K562 (cell line): Measurements from ENCODE around the gene PHLDB2. TPM values are rescaled to one million over a fixed set of nuclear protein-coding genes. Genes with fewer than 3 reads are reported as not detected.

Source experiments
- ATAC-seq: fragments of 200-7000 bp; cut with Tn5 transposase; 3 replicates; pipeline ENCODE4 v1.9.1; 2020; ENCODE audit warnings: moderate library complexity
- BruUV-seq: library from RNA; stranded (reverse); fragments of 400-500 nt; replicated peaks from 2 replicates; lab custom pipeline; 2021; lab: Mats Ljungman, UMichigan
- CTCF ChIA-PET: fragments of 300-600 bp; formaldehyde crosslinking; extraction: SDS; loops from one replicate; lab custom pipeline; 2021; ENCODE audit warnings: low intra/inter-chr PET ratio; lab: Yijun Ruan, JAX
- POLR2A ChIA-PET: fragments of 300-600, 350-650 bp; sonication (Branson Sonifier 250); formaldehyde crosslinking; extraction: SDS; loops from one replicate; lab custom pipeline; 2021; ENCODE audit warnings: antibody characterized with exemption, inconsistent platforms; lab: Yijun Ruan, JAX
- DNase-seq, 4 experiments: peaks; one replicate each; pipeline versions ENCODE4 v3.0.0 to v3.0.0-alpha.2; 2011 to 2018; ENCODE audit warnings: low spot score in 3 of 4, mixed read lengths in 3 of 4; ENCODE audit errors: extremely low read depth in 1 of 4
- FAIRE-seq: peaks from 2 replicates; lab custom pipeline; 2011; peaks lifted over from hg19 to GRCh38; lab: Jason Lieb, UNC
- H2AFZ ChIP-seq: 2 replicates; pipeline ENCODE4 v1.6.0; 2011; ENCODE audit warnings: low read depth, low read length, control low read depth, inconsistent platforms
- H3K27ac ChIP-seq: fragments of 200-600 bp; 3 replicates; pipeline ENCODE4 v1.8.0; 2011; ENCODE audit warnings: low read depth, mild to moderate bottlenecking, control low read depth, inconsistent platforms, low read length, moderate library complexity, mixed read lengths; ENCODE audit errors: extremely low read depth
- H3K27me3 ChIP-seq, 2 experiments: fragments of 300-600 bp in 1 of 2; 2 replicates in 1 of 2; 3 replicates in 1 of 2; pipeline versions ENCODE4 v1.6.0 to v1.8.0; 2011; ENCODE audit warnings: inconsistent platforms in 2 of 2, low read length in 2 of 2, mild to moderate bottlenecking in 1 of 2, mixed read lengths in 1 of 2, moderate library complexity in 1 of 2; ENCODE audit not compliant: control insufficient read depth in 2 of 2, insufficient read depth in 2 of 2
- H3K36me3 ChIP-seq: fragments of 300-600 bp; 3 replicates; pipeline ENCODE4 v1.8.0; 2011; ENCODE audit warnings: mild to moderate bottlenecking, low read length, inconsistent platforms; ENCODE audit not compliant: control insufficient read depth, insufficient read depth
- H3K4me1 ChIP-seq, 2 experiments: fragments of 200-600 bp in 1 of 2; replicated peaks in 1 of 2; 2 replicates in 1 of 2; 3 replicates in 1 of 2; pipeline versions ENCODE4 v1.5.1 to v1.8.0; 2011; ENCODE audit warnings: inconsistent platforms in 2 of 2, low read length in 2 of 2, mild to moderate bottlenecking in 1 of 2, mixed read lengths in 1 of 2, moderate library complexity in 1 of 2; ENCODE audit not compliant: control insufficient read depth in 2 of 2, insufficient read depth in 2 of 2
- H3K4me2 ChIP-seq: 2 replicates; pipeline ENCODE4 v1.6.1; 2011; ENCODE audit warnings: low read length, control low read depth, inconsistent platforms, mixed read lengths; ENCODE audit not compliant: insufficient read depth
- H3K4me3 ChIP-seq: fragments of 200-600 bp; sonication (generic), shearing (Covaris generic); 2 replicates; pipeline ENCODE4 v1.5.1; 2016; ENCODE audit warnings: control low read depth, inconsistent platforms
- H3K79me2 ChIP-seq: fragments of 200-600 bp; 3 replicates; pipeline ENCODE4 v1.8.0; 2011; ENCODE audit warnings: low read length, inconsistent platforms; ENCODE audit not compliant: control insufficient read depth, insufficient read depth
- H3K9ac ChIP-seq, 2 experiments: 2 replicates each; pipeline versions ENCODE4 v1.6.0 to v1.6.1; 2011; ENCODE audit warnings: low read depth in 2 of 2, low read length in 2 of 2, control low read depth in 1 of 2, inconsistent platforms in 1 of 2, mild to moderate bottlenecking in 1 of 2, mixed read lengths in 1 of 2; ENCODE audit not compliant: insufficient read depth in 1 of 2
- H3K9me1 ChIP-seq: one replicate; pipeline ENCODE4 v1.6.0; 2011; ENCODE audit warnings: inconsistent platforms, mild to moderate bottlenecking, low read length, moderate library complexity; ENCODE audit not compliant: control insufficient read depth, insufficient read depth
- H3K9me3 ChIP-seq: replicated peaks from 2 replicates; pipeline ENCODE4 v1.5.1; 2011; ENCODE audit warnings: low read depth, low read length, inconsistent platforms; ENCODE audit not compliant: control insufficient read depth, insufficient read depth
- H4K20me1 ChIP-seq: replicated peaks from 2 replicates; pipeline ENCODE4 v1.6.1; 2011; ENCODE audit warnings: low read length, inconsistent platforms, mixed read lengths; ENCODE audit not compliant: control insufficient read depth, insufficient read depth
- DACH1 ChIP-seq: fragments of 450-650 bp; IDR thresholded peaks from 2 replicates; pipeline ENCODE4 v1.6.1; 2018; ENCODE audit not compliant: partially characterized antibody
- MED1 ChIP-seq: sonication (generic); formaldehyde crosslinking; IDR thresholded peaks from 2 replicates; pipeline ENCODE4 v1.8.1; 2023; ENCODE audit warnings: missing genetic modification reagents, borderline replicate concordance
- SRSF7 ChIP-seq: fragments of 200-400 bp; formaldehyde crosslinking; optimal IDR thresholded peaks from 2 replicates; pipeline ENCODE3; 2017; ENCODE audit warnings: mild to moderate bottlenecking, low read depth, low read length
- TOE1 ChIP-seq, 2 experiments: fragments of 450-650 bp in 1 of 2; sonication (generic) in 1 of 2; formaldehyde crosslinking in 1 of 2; IDR thresholded peaks; 2 replicates each; pipeline versions ENCODE4 v1.7.1 to v1.8.0; 2016 to 2022; ENCODE audit warnings: borderline replicate concordance in 2 of 2, mild to moderate bottlenecking in 2 of 2, antibody characterized with exemption in 1 of 2, inconsistent platforms in 1 of 2, low read depth in 1 of 2, missing genetic modification reagents in 1 of 2, moderate library complexity in 1 of 2
- ZNF311 ChIP-seq: fragments of 250-450 bp; sonication (Bioruptor Pico); IDR thresholded peaks from 2 replicates; pipeline ENCODE4 v1.4.0; 2020; ENCODE audit warnings: mild to moderate bottlenecking, moderate library complexity
- WGBS: fragments of 100-300 bp; shearing (Covaris generic); methylation state at CpG from one replicate; pipeline ENCODE4 v1.1.6; 2016; ENCODE audit warnings: low coverage, mixed read lengths; ENCODE audit not compliant: insufficient coverage; ENCODE audit errors: missing lambda C conversion rate; 5-methylcytosine and 5-hydroxymethylcytosine counted together
- in situ Hi-C: fragments of 300-500 bp; cut with MboI; formaldehyde crosslinking; loops from 4 replicates; pipeline ENCODE4 v1.15.0; 2018; ENCODE audit warnings: inconsistent platforms, mixed read lengths
- intact Hi-C: fragments of 100-400 bp; cut with micrococcal nuclease; formaldehyde crosslinking; loops from 2 replicates; pipeline ENCODE4 v1.14.2; 2022
- polyA plus RNA-seq, 8 experiments: library from polyadenylated mRNA; depleted of rRNA in 4 of 8; stranded (reverse) in 5 of 8; unstranded in 3 of 8; fragments of >200 nt; fragmentation: Nextera tagmentation in 2 of 8; fragmentation: Illumina TruSeq in 1 of 8; extraction: Ambion mirVana in 2 of 8; extraction: Trizol in 1 of 8; gene quantifications; 2 replicates each; pipeline versions ENCODE4 v1.2.1 to v1.2.3, GENCODE V29; 2011 to 2014; ENCODE audit warnings: inconsistent platforms in 1 of 8, missing spikeins in 1 of 8
- total RNA-seq, 7 experiments: library from RNA; depleted of rRNA in 6 of 7; stranded (reverse); fragments of >200 nt in 6 of 7; fragmentation: Illumina TruSeq in 2 of 7; extraction: Trizol in 2 of 7; gene quantifications; 2 replicates each; pipeline versions ENCODE4 v1.2.1 to v1.2.3, GENCODE V29; 2011 to 2021; ENCODE audit warnings: low replicate concordance in 1 of 7
- TF ChIP-seq, protein P1 (sequence below): sonication (generic); formaldehyde crosslinking; IDR thresholded peaks from 2 replicates; pipeline ENCODE4 v1.8.1; 2022; ENCODE audit warnings: missing genetic modification reagents
- TF ChIP-seq, protein P2 (sequence below): IDR thresholded peaks from 2 replicates; pipeline ENCODE4 v1.6.1; 2012; ENCODE audit warnings: low read depth, low read length, improper control_type of control experiment, borderline replicate concordance

The PHLDB2 gene
- total and polyA plus RNA-seq, 9 of the 15 experiments (the other 6 are each of a cell fraction or from before 2014, with no cell fraction given): 0.04 TPM; not detected in 8

- intact Hi-C loops: no loop called here
- CTCF ChIA-PET: no interaction called here
- H3K4me3 ChIP-seq: no peak overlapping the region
Observed at GRCh38 chr3:111821891-111822290, 37.2 kb upstream of the PHLDB2 start.

DNA sequence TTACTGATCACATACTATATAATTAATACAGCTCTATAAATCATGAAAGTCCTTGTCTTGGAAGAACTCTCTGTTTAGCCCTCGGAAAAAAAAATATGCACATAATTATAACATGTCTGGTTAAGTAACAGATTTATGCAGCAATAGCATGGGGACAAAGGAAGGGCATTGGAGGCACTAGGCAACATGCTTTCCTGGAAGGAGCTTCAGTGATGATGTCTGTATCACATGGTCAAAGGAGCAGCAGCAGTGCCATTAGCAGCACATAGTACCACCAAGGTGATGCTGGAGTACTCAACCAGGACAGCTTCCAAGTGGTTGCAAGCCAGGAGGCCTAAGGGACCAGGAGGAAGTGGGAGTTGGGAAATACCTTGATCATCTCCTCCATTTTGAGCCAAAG, 36.3 kb upstream of the PHLDB2 start:
- no peak overlapping the region for H3K4me2 ChIP-seq
- ChIA-PET POLR2A (no interaction called here), CTCF (no interaction called here)
- H3K9me1 ChIP-seq: no peaks in the 10 kb centered on the region
- intact Hi-C loops: no loop called here
- no peaks in the 10 kb centered on the region for H3K36me3 ChIP-seq
- no peaks in the 10 kb centered on the region for H4K20me1 ChIP-seq
- 0% methylated on average over 1 of the region's 1 CpG for WGBS
- H3K79me2 ChIP-seq: no peaks in the 10 kb centered on the region
- no peak overlapping the region for H2AFZ ChIP-seq
- no peak overlapping the region for H3K9ac ChIP-seq
- H3K9me3 ChIP-seq: no peaks in the 10 kb centered on the region
- in situ Hi-C loops: no loop called here
- no peaks in the 10 kb centered on the region for H3K27me3 ChIP-seq
- FAIRE-seq (no peak), DNase-seq (no peak), ATAC-seq (no peak)
- TF ChIP-seq DACH1 (no peak), SRSF7 (no peak)
- TF ChIP-seq, protein P1, sequence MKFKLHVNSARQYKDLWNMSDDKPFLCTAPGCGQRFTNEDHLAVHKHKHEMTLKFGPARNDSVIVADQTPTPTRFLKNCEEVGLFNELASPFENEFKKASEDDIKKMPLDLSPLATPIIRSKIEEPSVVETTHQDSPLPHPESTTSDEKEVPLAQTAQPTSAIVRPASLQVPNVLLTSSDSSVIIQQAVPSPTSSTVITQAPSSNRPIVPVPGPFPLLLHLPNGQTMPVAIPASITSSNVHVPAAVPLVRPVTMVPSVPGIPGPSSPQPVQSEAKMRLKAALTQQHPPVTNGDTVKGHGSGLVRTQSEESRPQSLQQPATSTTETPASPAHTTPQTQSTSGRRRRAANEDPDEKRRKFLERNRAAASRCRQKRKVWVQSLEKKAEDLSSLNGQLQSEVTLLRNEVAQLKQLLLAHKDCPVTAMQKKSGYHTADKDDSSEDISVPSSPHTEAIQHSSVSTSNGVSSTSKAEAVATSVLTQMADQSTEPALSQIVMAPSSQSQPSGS: no peak
- no peak overlapping the region for H3K27ac ChIP-seq
- H3K4me1 ChIP-seq: no peaks in the 10 kb centered on the region
- no peak overlapping the region for H3K4me3 ChIP-seq
- no TSS peak for BruUV-seq

More at GRCh38 chr3:111821891-111822290, 37.2 kb upstream of the PHLDB2 start:
- H3K9me1 ChIP-seq: no peaks in the 10 kb centered on the region
- ATAC-seq (no peak), FAIRE-seq (no peak), DNase-seq (no peak)
- no peak for TF ChIP-seq MED1 (CRISPR knock-in tag)
- no peak for TF ChIP-seq TOE1 (IDR thresholded peaks at IDR 0.05; ENCODE audit: borderline replicate concordance)
- TF ChIP-seq TOE1 (CRISPR knock-in tag; IDR thresholded peaks at IDR 0.05; ENCODE audit: borderline replicate concordance, low read depth): no peak
- TF ChIP-seq, protein P2, sequence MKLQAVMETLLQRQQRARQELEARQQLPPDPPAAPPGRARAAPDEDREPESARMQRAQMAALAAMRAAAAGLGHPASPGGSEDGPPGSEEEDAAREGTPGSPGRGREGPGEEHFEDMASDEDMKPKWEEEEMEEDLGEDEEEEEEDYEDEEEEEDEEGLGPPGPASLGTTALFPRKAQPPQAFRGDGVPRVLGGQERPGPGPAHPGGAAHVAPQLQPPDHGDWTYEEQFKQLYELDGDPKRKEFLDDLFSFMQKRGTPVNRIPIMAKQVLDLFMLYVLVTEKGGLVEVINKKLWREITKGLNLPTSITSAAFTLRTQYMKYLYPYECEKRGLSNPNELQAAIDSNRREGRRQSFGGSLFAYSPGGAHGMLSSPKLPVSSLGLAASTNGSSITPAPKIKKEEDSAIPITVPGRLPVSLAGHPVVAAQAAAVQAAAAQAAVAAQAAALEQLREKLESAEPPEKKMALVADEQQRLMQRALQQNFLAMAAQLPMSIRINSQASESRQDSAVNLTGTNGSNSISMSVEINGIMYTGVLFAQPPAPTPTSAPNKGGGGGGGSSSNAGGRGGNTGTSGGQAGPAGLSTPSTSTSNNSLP: no peak
- no peak for TF ChIP-seq ZNF311 (CRISPR knock-in tag)
- no peaks in the 10 kb centered on the region for H3K4me1 ChIP-seq
- no peaks in the 10 kb centered on the region for H4K20me1 ChIP-seq
- no peak overlapping the region for H3K27ac ChIP-seq
- no peak overlapping the region for H2AFZ ChIP-seq
- in situ Hi-C loops: no loop called here
- no peaks in the 10 kb centered on the region for H3K79me2 ChIP-seq
- POLR2A ChIA-PET: no interaction called here
- H3K36me3 ChIP-seq: no peaks in the 10 kb centered on the region
- no peak overlapping the region for H3K9ac ChIP-seq
- H3K4me2 ChIP-seq: no peak overlapping the region
- H3K27me3 ChIP-seq: no peaks in the 10 kb centered on the region
- H3K9me3 ChIP-seq: no peaks in the 10 kb centered on the region
- BruUV-seq: no TSS peak
